OCI-LY3 (cell line): ENCODE data around the gene MRC2.

ENCODE experiments used
- EZH2phosphoT487 ChIP-seq: fragments of 200-600 bp; shearing (Covaris generic); IDR thresholded peaks from 2 replicates; pipeline ENCODE4 v1.6.1; 2018; ENCODE audit warnings: antibody characterized with exemption, mixed run types, low read depth
- TF ChIP-seq, protein P1 (sequence below): fragments of 200-600, 300-600 bp; sonication (generic); IDR thresholded peaks from 2 replicates; pipeline ENCODE4 v1.5.1; 2014; ENCODE audit warnings: antibody characterized with exemption, low read length, low read depth

DNA sequence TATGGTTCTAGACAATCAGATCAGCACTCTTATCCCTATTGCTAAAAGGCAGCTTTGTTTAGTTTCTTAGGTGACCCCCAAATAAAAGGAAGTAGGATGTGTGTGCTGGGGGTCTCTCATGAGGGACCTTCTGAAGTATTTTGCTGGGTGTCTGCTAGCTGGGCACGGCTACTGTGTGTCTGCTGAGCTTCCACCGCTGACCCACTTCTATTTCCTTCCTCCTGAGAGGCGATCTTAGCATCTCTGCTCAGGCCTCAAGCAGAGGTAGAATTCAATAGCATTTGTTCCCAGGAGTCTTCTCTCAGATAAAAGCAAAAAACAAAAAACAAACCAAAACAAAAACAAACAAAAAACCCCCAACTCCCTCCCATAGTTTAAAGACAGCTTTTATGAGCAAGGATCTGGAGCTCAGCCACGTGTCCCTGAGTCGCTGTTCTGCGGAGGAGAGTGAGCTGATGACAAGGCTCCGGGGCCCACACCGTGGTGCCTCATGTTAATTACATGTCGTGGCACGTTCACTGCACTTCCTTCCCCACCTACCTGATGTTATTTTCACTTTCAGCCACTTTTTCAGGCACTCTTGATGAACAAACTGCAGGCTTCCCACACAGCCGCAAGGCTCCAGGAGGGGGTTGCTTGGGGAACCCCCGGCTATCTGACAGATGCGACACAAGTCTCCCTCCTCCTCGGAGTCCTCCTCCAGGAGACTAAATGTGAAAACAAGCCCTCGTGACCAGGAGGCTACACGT, 97.1 kb downstream of the MRC2 start:
- TF ChIP-seq, protein P1, sequence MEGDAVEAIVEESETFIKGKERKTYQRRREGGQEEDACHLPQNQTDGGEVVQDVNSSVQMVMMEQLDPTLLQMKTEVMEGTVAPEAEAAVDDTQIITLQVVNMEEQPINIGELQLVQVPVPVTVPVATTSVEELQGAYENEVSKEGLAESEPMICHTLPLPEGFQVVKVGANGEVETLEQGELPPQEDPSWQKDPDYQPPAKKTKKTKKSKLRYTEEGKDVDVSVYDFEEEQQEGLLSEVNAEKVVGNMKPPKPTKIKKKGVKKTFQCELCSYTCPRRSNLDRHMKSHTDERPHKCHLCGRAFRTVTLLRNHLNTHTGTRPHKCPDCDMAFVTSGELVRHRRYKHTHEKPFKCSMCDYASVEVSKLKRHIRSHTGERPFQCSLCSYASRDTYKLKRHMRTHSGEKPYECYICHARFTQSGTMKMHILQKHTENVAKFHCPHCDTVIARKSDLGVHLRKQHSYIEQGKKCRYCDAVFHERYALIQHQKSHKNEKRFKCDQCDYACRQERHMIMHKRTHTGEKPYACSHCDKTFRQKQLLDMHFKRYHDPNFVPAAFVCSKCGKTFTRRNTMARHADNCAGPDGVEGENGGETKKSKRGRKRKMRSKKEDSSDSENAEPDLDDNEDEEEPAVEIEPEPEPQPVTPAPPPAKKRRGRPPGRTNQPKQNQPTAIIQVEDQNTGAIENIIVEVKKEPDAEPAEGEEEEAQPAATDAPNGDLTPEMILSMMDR: no peak
- TF ChIP-seq EZH2phosphoT487: no peak
